Left ventricle myocardium superior (tissue), 1 donor: Measurements from ENCODE around the gene DLG4. TPM values are rescaled to one million over a fixed set of nuclear protein-coding genes. Genes with fewer than 3 reads are reported as not detected.
"Not testable (repeated sequence)": the region's sequence is repeated elsewhere in the genome, so short reads cannot be mapped to it uniquely, and the experiment has no call there.

Source experiments
- ATAC-seq: fragments of 200-7000 bp; cut with Tn5 transposase; one replicate; pipeline ENCODE4 v1.9.1; 2020; ENCODE audit warnings: mild to moderate bottlenecking, moderate library complexity
- DNase-seq: peaks from one replicate; pipeline ENCODE4 v3.0.0-alpha.2; 2020
- intact Hi-C: fragments of 100-400 bp; cut with micrococcal nuclease; formaldehyde crosslinking; loops from one replicate; pipeline ENCODE4 v1.11.0; 2022
- total RNA-seq: library from RNA; stranded (reverse); fragmentation: NEBNext Ultra II Directional; extraction: Animal tissue kit (Norgen Biotek cat#: 25700); gene quantifications from one replicate; pipeline ENCODE4 v1.2.1, GENCODE V29; 2021
- donor health status: DM: no; HTN: yes; CAD: no; lungs with severe emphysema.

DLG4 gene
- total RNA-seq, 1 donor from 2014 or later: 21.3 TPM

DNA sequence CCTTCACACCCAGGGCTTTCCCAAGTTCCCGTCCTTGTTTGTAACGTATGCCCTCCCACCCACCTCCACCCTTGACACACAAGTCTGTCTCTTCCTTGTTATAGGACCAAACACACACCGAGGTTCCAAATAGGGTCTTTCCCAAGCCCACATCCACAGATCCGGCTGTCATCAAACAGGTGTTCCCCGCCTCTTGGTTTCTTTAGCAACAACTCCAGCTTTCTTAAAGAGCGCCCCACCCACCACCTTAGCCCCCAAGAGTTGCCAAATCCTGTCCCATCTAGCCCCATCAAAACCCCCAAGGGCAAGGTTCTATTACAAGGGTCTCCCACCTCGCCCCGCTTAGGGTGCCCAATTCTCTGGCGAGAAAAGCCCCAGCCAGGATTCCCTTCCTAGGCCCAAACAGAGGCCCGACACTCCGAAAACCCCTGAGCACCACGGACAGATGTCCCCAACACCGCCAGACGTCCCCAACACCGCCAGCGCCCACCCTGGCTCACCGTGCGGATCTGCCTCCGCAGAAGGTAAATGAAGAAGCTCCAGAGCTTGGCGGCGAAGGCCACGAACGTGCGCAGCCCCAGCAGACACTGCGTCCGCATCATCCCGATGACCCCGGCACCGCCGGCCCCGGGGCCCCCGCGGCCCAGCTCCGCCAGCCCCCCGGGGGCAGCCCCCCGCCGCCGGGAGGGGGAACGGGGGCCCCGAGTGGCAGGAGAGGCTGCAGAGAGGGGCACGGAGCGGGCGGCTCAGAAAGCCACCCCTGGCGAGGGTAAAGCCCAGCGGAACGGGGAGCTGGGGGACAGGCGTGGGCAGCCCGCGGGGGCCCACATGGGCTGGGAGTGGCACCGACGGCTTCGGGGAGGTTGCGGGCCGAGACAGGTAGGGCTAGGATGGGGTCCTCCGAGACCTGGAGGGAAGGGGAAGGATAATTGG lies 31.3 kb upstream of the DLG4 start:
- ATAC-seq: no peak
- peak; percentile 41 for DNase-seq
- intact Hi-C loops: no loop called here

DNA sequence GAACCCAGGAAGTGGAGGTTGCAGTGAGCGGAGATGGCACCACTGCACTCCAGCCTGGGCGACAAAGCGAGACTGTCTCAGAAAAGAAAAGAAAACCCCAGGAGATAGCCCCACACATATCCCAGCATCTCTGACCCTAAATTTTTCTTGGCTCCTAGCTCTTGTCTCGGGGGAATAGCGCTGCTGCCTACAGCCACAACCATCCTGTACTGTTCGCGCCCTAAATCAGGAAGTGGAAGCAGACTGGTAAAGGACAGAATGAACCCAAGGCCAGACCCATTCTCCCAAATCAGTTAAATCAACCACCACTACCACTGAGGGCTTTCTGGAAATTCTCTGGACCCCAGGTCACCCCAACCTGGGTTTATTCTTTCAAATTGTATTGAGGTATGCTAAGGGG lies 30.2 kb upstream of the DLG4 start:
- intact Hi-C loops: no loop called here
- DNase-seq: no peak
- no peak for ATAC-seq

DNA sequence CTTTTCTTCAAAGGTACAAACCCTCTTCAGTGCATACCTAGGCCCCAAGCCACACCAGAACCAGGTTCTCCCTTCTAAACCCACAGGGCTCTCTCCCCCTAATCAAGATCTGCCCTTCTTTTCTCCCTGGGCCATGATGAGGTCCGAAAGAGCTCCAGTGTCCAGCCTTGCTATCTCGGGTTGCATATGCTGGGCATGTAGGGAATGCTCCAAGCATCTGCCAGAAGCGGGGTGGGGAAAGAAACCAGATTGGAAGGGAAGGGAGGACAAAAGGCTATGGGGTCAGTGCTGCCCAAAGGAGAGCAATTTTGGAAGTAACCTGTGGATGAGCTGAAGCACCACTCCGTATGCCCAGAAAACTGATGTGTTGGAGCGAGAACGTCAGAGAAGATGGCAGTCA lies 29.6 kb upstream of the DLG4 start:
- intact Hi-C loops: no loop called here
- DNase-seq: no peak
- ATAC-seq: no peak

GRCh38 chr17:7248796-7249195 lies 29.2 kb upstream of the DLG4 start:
- ATAC-seq: no peak
- intact Hi-C loops: no loop called here
- DNase-seq: no peak

GRCh38 chr17:7246779-7247178 lies 27.1 kb upstream of the DLG4 start:
- intact Hi-C loops: no loop called here
- ATAC-seq: no peak
- DNase-seq: no peak

DNA sequence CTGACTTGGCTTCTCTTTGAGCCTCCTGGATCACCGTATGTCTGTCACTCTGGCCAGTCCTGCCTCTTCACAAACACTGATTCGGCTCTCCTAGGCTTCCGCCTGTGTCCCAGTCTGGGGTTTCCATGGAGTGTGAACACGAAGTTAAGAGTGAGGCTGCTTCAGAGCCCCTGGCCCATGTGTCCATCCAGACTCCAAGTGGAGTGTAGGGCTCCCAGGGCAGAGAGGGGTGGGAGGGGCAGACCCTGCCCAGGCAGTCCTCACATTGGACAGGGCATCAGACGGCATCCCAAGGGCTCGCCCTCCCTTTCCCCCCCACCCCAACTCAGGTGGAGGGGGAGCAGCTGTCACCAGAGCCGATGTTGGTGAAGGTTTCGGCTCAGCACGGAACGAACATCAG lies 24.2 kb upstream of the DLG4 start:
- ATAC-seq, DNase-seq, intact Hi-C loops: not testable (repeated sequence)

DNA sequence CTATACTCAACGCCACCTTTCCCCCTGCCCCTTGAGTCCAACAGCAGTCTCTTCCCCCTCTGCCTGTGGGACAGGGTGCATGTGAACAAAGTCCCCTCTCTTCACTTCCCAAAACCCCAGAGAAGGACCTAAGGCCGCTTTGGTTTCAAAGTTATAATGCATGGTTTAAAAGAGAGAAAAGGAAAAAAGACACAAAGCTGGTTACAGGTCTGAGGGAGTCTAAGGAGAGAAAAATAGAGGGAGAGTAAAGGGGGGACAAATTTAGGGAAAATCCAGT lies 23.8 kb upstream of the DLG4 start:
- DNase-seq (no peak), ATAC-seq (no peak)
- intact Hi-C loops: no loop called here

DNA sequence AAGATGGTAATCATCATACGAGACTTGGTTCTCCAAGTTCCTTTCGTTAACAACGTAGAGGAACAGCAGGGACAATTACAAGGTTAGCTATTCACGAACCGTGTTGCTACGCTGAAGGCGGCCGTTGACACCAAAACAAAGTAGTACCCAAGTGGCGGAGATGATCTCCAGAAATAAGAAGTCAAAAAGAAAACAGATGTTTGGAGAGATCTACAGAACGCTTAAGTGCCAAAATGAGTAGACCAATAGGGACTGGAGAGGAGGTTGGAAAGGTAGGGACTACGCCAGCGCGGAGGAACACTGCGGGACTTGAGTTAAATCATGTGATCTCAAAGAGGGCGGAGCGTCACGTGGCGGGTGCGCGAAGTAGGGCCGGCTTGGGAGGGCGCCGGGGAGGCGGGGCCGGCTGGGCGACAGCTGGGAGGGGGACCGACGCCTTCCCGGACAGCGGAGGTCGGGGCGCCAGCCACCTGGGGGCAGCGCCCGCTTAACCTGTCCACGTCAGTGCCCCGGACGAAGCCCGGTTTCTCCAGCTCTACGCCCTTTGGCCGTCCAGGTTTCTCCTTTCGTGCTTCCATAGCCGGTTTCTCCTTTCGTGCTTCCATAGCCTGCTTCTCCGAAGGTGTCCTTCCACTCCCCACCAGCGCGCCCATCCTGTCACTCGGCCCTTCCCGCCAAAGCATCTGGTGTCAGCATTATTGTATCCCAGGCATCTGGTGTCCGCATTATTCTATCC lies 23.2 kb upstream of the DLG4 start:
- ATAC-seq (peak; percentile 63), DNase-seq (peak; percentile 98)
- intact Hi-C loops: no loop called here

DNA sequence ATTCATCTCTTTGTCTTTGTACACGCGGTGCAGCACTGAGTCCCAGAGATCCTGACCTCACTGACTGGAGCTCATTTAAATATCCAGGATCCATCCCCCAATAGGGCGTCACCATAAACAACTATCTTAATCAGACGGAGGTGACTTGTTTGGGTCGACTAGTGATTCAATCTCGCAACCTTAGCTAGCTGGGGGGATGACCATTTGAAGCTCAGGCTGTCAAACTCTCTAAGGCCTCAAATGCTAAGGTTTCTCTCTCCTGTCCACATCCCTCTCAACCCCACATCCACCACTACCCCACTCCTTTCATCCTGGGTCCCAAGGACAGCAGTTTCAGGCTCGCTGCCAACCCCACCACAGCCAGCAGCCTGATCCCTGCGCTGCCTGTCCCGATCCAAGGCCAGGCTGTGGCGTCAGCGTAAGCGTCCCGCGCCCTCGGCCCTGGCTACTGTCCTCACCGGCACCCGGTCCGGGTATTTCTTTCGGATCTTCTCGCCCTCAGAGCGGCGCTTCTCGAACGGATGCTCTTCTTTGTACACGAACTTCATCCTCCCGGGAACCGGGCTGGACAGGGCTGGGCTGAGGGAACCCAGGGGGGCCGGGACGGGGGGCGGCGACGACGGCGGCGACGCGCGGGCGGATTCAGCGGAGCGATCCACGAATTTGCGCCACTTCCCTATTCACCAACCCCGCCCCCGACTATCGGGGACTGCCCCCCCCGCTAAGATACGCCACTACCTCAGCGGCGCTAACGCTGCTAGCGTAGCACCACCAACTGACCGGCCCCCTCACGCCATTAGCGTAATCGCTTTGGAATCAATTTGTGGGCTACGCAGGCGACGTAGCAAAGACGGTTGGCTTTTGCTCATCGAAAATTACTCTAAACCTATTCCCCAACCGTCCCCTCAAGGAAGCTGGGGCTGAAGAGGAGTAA lies 22.4 kb upstream of the DLG4 start, which contains the start of gene GABARAP:
Gene GABARAP, minus strand, starts transcription at position 667 of the 934 bp plus-strand sequence. Its CDS starts 119 bp downstream, at position 548.
- ATAC-seq: peak; percentile 52
- intact Hi-C loops: no loop called here
- peak; percentile 95 for DNase-seq

DNA sequence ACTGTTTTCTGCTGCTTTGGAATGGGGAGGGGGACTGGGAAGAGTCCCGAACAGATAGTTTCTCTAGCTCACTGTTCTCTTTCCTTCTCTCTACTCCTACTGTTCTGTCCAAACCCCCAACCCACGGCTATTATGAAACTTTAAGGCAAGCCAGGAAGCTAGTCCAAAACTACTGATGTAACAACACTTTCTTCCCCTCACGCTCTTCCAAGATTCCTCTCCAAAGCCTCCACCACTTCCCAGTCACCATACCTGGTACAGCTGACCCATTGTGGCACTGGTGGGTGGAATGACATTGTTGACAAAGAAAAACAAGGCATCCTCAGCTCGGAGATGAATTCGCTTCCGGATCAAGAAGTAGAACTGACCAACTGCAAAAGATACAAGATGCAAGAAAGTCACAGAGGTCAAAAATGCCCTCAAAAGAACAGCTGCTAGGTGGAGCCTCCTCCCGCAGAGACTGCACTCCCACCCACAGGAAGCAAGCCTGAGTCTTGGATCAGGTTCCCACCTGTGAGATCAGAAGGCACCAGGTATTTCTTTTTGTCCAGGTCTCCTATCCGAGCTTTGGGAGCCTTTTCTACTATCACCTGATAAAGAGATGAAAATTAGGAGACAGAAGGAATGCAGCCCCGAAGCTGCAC lies 21.6 kb upstream of the DLG4 start:
- ATAC-seq (no peak), DNase-seq (no peak)
- intact Hi-C loops: no loop called here

DNA sequence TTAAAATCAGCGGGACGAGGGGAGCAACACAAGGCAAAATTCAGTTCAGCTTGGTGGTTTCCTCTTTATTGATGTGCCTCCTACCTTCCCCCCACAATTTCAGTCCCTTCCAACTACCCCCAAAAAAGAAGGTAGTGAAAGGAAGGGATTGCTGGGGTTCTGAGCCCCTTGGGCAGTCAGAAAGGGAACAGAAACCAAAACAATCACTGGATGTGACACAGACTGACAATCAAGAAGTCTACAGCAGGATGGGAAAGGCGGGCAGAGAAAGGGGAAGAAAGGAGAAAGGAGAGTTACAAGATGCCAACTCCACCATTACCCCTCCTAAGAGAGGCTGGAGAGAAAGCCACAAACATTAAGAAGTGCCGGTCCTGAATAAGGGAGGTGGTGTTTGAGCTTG lies 20.7 kb upstream of the DLG4 start:
- DNase-seq (no peak), ATAC-seq (no peak)
- intact Hi-C loops: no loop called here

- ATAC-seq: peak; percentile 75
- DNase-seq: peak; percentile 99
- intact Hi-C loops: no loop called here
Measured at GRCh38 chr17:7239091-7240027, 19.7 kb upstream of the DLG4 start, which contains the start of gene PHF23. Gene PHF23, minus strand, starts transcription at chr17:7239457. Its CDS starts 178 bp downstream, at chr17:7239279.

- ATAC-seq: no peak
- intact Hi-C loops: no loop called here
- DNase-seq: no peak
Measured at GRCh38 chr17:7238420-7239090, 18.9 kb upstream of the DLG4 start.

DNA sequence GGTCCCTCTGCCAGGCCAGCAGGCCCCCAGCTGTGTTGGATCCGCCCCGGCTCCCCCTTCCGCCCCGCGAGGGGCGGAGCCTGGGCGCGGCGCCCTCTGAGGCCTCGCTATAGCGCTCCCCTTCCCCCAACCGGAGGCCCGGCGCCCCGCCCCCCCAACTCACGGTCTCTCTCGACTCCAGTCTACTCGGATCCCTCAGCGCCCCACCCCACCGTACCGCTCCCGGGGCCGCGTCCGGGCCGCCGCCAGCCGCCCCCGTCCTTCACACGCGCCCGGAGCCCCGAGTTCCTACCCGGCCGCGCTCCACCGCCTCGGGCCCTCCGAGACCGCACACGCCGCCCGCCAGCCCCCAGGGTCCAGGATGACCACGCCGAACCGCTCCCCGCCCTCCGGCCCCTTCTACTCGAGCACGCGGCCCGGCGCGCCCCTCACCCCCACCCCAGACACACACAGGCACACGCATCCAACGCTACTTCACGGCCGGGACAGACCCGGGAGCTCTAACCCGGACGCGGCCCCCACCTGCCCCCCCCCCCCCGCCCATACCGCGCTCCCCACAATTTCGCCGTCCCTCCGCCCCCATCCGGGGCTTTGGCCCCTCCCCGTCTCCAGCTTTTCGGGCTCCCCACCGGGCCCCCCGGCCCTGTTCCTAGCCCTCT lies 18.3 kb upstream of the DLG4 start:
- intact Hi-C loops: no loop called here
- DNase-seq (peak; percentile 90), ATAC-seq (peak; percentile 12)

- DNase-seq (no peak), ATAC-seq (no peak)
- intact Hi-C loops: no loop called here
Measured at GRCh38 chr17:7237266-7237760, 17.7 kb upstream of the DLG4 start.

DNA sequence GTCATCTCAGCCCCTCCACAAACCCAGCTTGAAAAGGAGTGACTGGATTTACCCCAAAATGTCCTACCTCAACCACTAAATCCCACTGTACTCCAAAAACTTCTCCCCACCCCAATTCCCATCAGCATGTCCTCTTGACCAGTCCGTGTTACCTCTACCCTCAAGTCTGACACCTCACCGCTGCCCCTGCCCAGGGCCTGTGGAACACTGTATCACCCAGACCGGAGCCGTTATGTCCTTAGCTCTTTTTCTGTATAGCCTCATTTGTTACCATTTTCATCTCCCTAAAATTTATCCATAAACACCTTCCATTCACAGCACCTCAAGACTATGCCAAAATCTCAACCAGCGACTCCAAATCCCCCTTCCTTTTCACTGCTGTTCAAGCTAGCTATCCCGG lies 17.2 kb upstream of the DLG4 start:
- no peak for ATAC-seq
- peak; percentile 20 for DNase-seq
- intact Hi-C loops: no loop called here
